ENCODE data around the gene NSMF. TPM values are rescaled to one million over a fixed set of nuclear protein-coding genes. Genes with fewer than 3 reads are reported as not detected.
"Not testable (repeated sequence)": the region's sequence is repeated elsewhere in the genome, so short reads cannot be mapped to it uniquely, and the experiment has no call there.

Gene NSMF
- polyA plus RNA-seq, 1 experiment = 35.7 TPM

- Histone ChIP-seq H3K27me3 (ENCODE audit: control insufficient read depth, insufficient read depth, low read length) (no peaks in the 10 kb centered on the region), H3K36me3 (ENCODE audit: control insufficient read depth, insufficient read depth, low read length) (peaks cover 24% of the 10 kb centered on the region), H3K4me3 (ENCODE audit: low read depth, low read length) (no peak overlapping the region)
- ChIA-PET CTCF (interaction anchor here (0.9 to 1.7 kb wide), 3 partner anchors 11 to 81 kb away, joined by 3 to 5 read pairs (median 4); partner anchors contain the start of genes EXD3 and NOXA1), POLR2A (no interaction called here)
- no peak for DNase-seq (ENCODE audit: low read depth)
- no peak for TF ChIP-seq CTCF (IDR thresholded peaks at IDR 0.05; ENCODE audit: insufficient read depth, low read depth, low read length)
Measured at GRCh38 chr9:137454145-137454596, 5.0 kb downstream of the NSMF start.

GRCh38 chr9:137453643-137454081, 5.5 kb downstream of the NSMF start:
- Histone ChIP-seq H3K4me3 (ENCODE audit: low read depth, low read length) (peak overlapping the region; percentile 33), H3K36me3 (ENCODE audit: control insufficient read depth, insufficient read depth, low read length) (peaks cover 26% of the 10 kb centered on the region), H3K27me3 (ENCODE audit: control insufficient read depth, insufficient read depth, low read length) (no peaks in the 10 kb centered on the region)
- ChIA-PET POLR2A (no interaction called here), CTCF (interaction anchor here (0.9 to 1.7 kb wide), 3 partner anchors 10 to 81 kb away, joined by 3 to 5 read pairs (median 4); partner anchors contain the start of genes EXD3 and NOXA1)
- no peak for DNase-seq (ENCODE audit: low read depth)
- TF ChIP-seq CTCF (IDR thresholded peaks at IDR 0.05; ENCODE audit: insufficient read depth, low read depth, low read length) = no peak

GRCh38 chr9:137452761-137453642, 6.1 kb downstream of the NSMF start:
- Histone ChIP-seq H3K36me3 (ENCODE audit: control insufficient read depth, insufficient read depth, low read length) (peaks cover 28% of the 10 kb centered on the region), H3K27me3 (ENCODE audit: control insufficient read depth, insufficient read depth, low read length) (no peaks in the 10 kb centered on the region), H3K4me3 (ENCODE audit: low read depth, low read length) (peak overlapping the region; percentile 33)
- TF ChIP-seq CTCF (IDR thresholded peaks at IDR 0.05; ENCODE audit: insufficient read depth, low read depth, low read length) = no peak
- ChIA-PET POLR2A (no interaction called here), CTCF (interaction anchor here (1.5 to 1.7 kb wide), 2 partner anchors 10 to 30 kb away, joined by 4 to 5 read pairs; partner anchors contain the start of genes EXD3 and NOXA1)
- no peak for DNase-seq (ENCODE audit: low read depth)

GRCh38 chr9:137452006-137452760, 7.0 kb downstream of the NSMF start:
- no peak for TF ChIP-seq CTCF (IDR thresholded peaks at IDR 0.05; ENCODE audit: insufficient read depth, low read depth, low read length)
- no peak for DNase-seq (ENCODE audit: low read depth)
- CTCF ChIA-PET = no interaction called here
- Histone ChIP-seq H3K36me3 (ENCODE audit: control insufficient read depth, insufficient read depth, low read length) (peaks cover 27% of the 10 kb centered on the region), H3K4me3 (ENCODE audit: low read depth, low read length) (no peak overlapping the region), H3K27me3 (ENCODE audit: control insufficient read depth, insufficient read depth, low read length) (no peaks in the 10 kb centered on the region)
- POLR2A ChIA-PET = no interaction called here

- DNase-seq (ENCODE audit: low read depth); H3K4me3 ChIP-seq (ENCODE audit: low read depth, low read length); CTCF ChIA-PET; H3K27me3 ChIP-seq (ENCODE audit: control insufficient read depth, insufficient read depth, low read length); POLR2A ChIA-PET: not testable (repeated sequence)
- peaks cover 24% of the 10 kb centered on the region for H3K36me3 ChIP-seq (ENCODE audit: control insufficient read depth, insufficient read depth, low read length)
Measured at GRCh38 chr9:137451264-137452005, 7.7 kb downstream of the NSMF start.

GRCh38 chr9:137450539-137451222, 8.5 kb downstream of the NSMF start:
- CTCF ChIA-PET; POLR2A ChIA-PET; H3K27me3 ChIP-seq (ENCODE audit: control insufficient read depth, insufficient read depth, low read length); DNase-seq (ENCODE audit: low read depth); H3K4me3 ChIP-seq (ENCODE audit: low read depth, low read length): not testable (repeated sequence)
- H3K36me3 ChIP-seq (ENCODE audit: control insufficient read depth, insufficient read depth, low read length) = peaks cover 23% of the 10 kb centered on the region
